ENCODE measurements around the gene C19orf12. TPM values are rescaled to one million over a fixed set of nuclear protein-coding genes. Genes with fewer than 3 reads are reported as not detected.

C19orf12 gene
- total and polyA plus RNA-seq, 2 of the 13 experiments (the other 11 are each of a cell fraction or from before 2014, with no cell fraction given): 17.7 to 34.4 TPM

DNA sequence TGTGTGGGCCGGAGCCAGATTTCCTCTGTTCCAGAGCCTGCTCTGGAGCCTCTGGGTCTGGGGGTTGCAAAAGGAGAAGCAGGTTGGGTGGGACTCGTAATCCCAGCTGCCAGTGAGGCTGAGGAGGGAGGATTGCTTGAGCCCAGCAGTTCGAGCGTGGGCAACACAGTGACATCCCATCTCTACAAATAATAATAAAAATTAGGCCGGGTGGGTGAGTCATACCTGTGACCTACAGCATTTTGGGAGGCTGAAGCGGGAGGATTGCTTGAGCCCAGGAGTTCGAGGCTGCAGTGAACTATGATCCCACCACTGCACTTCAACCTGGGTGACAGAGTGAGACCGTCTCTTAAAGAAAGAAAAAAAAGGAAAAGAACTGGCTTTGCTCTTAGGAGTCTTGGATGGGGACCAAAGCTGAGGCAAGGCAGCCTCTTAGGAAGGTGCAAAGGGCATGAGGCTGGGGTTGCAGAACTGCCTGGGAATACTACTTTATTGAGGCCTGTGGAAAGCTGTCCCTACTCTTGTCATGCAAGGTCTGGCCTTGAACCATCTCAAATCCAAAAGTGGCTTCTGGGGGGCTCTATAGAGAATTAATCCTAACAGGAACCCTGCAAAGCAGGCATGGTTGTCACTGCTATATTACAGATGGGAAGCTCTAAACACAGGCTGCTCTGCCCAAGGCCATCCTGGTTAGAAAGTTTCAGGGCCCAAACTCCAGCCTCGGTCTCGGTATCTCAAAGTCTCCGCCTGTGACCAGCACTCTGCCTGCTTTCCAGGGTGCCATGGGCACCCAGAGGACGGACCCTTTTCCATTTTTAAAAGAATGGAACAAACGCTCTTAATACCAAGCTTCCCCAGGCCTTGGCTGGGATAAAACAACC is 880 bp upstream of the C19orf12 start (continued):
- TF ChIP-seq, protein P1, sequence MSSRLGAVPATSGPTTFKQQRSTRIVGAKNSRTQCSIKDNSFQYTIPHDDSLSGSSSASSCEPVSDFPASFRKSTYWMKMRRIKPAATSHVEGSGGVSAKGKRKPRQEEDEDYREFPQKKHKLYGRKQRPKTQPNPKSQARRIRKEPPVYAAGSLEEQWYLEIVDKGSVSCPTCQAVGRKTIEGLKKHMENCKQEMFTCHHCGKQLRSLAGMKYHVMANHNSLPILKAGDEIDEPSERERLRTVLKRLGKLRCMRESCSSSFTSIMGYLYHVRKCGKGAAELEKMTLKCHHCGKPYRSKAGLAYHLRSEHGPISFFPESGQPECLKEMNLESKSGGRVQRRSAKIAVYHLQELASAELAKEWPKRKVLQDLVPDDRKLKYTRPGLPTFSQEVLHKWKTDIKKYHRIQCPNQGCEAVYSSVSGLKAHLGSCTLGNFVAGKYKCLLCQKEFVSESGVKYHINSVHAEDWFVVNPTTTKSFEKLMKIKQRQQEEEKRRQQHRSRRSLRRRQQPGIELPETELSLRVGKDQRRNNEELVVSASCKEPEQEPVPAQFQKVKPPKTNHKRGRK (CRISPR knock-in tag; IDR thresholded peaks at IDR 0.05): no peak
- TF ChIP-seq GTF2F1 (IDR thresholded peaks at IDR 0.05; ENCODE audit: low read length) (no peak), ZNF562 (CRISPR knock-in tag; IDR thresholded peaks at IDR 0.05; ENCODE audit: borderline replicate concordance) (no peak), ZNF335 (CRISPR knock-in tag; IDR thresholded peaks at IDR 0.05) (peak; percentile 31; the same call in 1 of the 2 replicates), FOXK1 (CRISPR knock-in tag; IDR thresholded peaks at IDR 0.05; ENCODE audit: borderline replicate concordance, low read depth) (no peak), PHF21A (CRISPR knock-in tag; IDR thresholded peaks at IDR 0.05) (peak; percentile 47; the same call in 1 of the 2 replicates), ELF1 (CRISPR knock-in tag; IDR thresholded peaks at IDR 0.05) (no peak), NCOR1 (IDR thresholded peaks at IDR 0.05; ENCODE audit: borderline replicate concordance, low read length) (0 out of 2 replicates have a peak, but pooled peaks have one; percentile 26), ZNF609 (CRISPR knock-in tag; IDR thresholded peaks at IDR 0.05; ENCODE audit: borderline replicate concordance) (no peak), NR2F6 (IDR thresholded peaks at IDR 0.05) (no peak), NR2F6 (CRISPR knock-in tag; IDR thresholded peaks at IDR 0.05) (0 out of 2 replicates have a peak, but pooled peaks have one; percentile 11), ELF4 (CRISPR knock-in tag; IDR thresholded peaks at IDR 0.05; ENCODE audit: borderline replicate concordance) (peak; percentile 41; the same call in 1 of the 2 replicates), HOXA7 (CRISPR knock-in tag; IDR thresholded peaks at IDR 0.05) (no peak), JUND (CRISPR knock-in tag; IDR thresholded peaks at IDR 0.05) (no peak), TAF15 (IDR thresholded peaks at IDR 0.05; ENCODE audit: low read depth, low read length, poor library complexity, severe bottlenecking) (no peak), ZNF614 (CRISPR knock-in tag; IDR thresholded peaks at IDR 0.05; ENCODE audit: borderline replicate concordance) (no peak), FOSL2 (CRISPR knock-in tag; IDR thresholded peaks at IDR 0.05) (peak; percentile 44), RAD21 (CRISPR knock-in tag; IDR thresholded peaks at IDR 0.05) (no peak), ZSCAN31 (CRISPR knock-in tag; IDR thresholded peaks at IDR 0.05; ENCODE audit: low read depth) (0 out of 2 replicates have a peak, but pooled peaks have one; percentile 28)
- TF ChIP-seq, protein P2, sequence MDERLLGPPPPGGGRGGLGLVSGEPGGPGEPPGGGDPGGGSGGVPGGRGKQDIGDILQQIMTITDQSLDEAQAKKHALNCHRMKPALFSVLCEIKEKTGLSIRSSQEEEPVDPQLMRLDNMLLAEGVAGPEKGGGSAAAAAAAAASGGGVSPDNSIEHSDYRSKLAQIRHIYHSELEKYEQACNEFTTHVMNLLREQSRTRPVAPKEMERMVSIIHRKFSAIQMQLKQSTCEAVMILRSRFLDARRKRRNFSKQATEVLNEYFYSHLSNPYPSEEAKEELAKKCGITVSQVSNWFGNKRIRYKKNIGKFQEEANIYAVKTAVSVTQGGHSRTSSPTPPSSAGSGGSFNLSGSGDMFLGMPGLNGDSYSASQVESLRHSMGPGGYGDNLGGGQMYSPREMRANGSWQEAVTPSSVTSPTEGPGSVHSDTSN (CRISPR knock-in tag; IDR thresholded peaks at IDR 0.05): no peak
- TF ChIP-seq, protein P3, sequence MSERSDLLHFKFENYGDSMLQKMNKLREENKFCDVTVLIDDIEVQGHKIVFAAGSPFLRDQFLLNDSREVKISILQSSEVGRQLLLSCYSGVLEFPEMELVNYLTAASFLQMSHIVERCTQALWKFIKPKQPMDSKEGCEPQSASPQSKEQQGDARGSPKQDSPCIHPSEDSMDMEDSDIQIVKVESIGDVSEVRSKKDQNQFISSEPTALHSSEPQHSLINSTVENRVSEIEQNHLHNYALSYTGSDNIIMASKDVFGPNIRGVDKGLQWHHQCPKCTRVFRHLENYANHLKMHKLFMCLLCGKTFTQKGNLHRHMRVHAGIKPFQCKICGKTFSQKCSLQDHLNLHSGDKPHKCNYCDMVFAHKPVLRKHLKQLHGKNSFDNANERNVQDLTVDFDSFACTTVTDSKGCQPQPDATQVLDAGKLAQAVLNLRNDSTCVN (CRISPR knock-in tag; IDR thresholded peaks at IDR 0.05; ENCODE audit: borderline replicate concordance): 0 out of 2 replicates have a peak, but pooled peaks have one; percentile 15
